Measurements from ENCODE around the gene INHA. TPM values are rescaled to one million over a fixed set of nuclear protein-coding genes. Genes with fewer than 3 reads are reported as not detected.

The INHA gene
- total and polyA plus RNA-seq, 2 experiments from 2014 or later: 3.3 to 8.1 TPM

- peak overlapping the region; percentile 22 for H2AFZ ChIP-seq
- peak overlapping the region; percentile 88 for H3K27ac ChIP-seq
- H3K27me3 ChIP-seq: no peaks in the 10 kb centered on the region
Observed at GRCh38 chr2:219570194-219570923, 1.8 kb upstream of the INHA start.

GRCh38 chr2:219570924-219571310 lies 1.2 kb upstream of the INHA start:
- Histone ChIP-seq H2AFZ (peak overlapping the region; percentile 22), H3K4me3 (peak overlapping the region; percentile 79), H4K20me1 (ENCODE audit: insufficient read depth, poor library complexity, severe bottlenecking) (peaks cover 10% of the 10 kb centered on the region), H3K4me2 (peak overlapping the region; percentile 75), H3K36me3 (replicated peaks; ENCODE audit: insufficient read depth, low read depth) (no peaks in the 10 kb centered on the region), H3K79me2 (peaks cover 15% of the 10 kb centered on the region), H3K9me3 (ENCODE audit: low read depth) (no peaks in the 10 kb centered on the region), H3K27me3 (no peaks in the 10 kb centered on the region), H3K27ac (peak overlapping the region; percentile 88), H3K9me2 (replicated peaks; ENCODE audit: insufficient read depth) (no peaks in the 10 kb centered on the region), H3K4me1 (ENCODE audit: insufficient read depth) (peaks cover 17% of the 10 kb centered on the region)
- WGBS (ENCODE audit: low lambda C conversion rate, missing lambda C conversion rate): under 1% methylated on average over 37 of the region's 55 CpGs
- peak; percentile 66 for DNase-seq (ENCODE audit: low spot score)
- TF ChIP-seq CTCF (IDR thresholded peaks at IDR 0.05; ENCODE audit: poor library complexity) (no peak), EZH2 (IDR thresholded peaks at IDR 0.05; ENCODE audit: borderline replicate concordance) (no peak), EZH2phosphoT487 (IDR thresholded peaks at IDR 0.05; ENCODE audit: low read depth, severe bottlenecking, unreplicated experiment) (no peak)

More at GRCh38 chr2:219570194-219570923, 1.8 kb upstream of the INHA start:
- H3K9me3 ChIP-seq (ENCODE audit: low read depth): no peaks in the 10 kb centered on the region
- H3K4me1 ChIP-seq (ENCODE audit: insufficient read depth): peaks cover 17% of the 10 kb centered on the region
- peak; percentile 69 for DNase-seq (ENCODE audit: low spot score)
- peaks cover 15% of the 10 kb centered on the region for H3K79me2 ChIP-seq
- no peaks in the 10 kb centered on the region for H3K9me2 ChIP-seq (replicated peaks; ENCODE audit: insufficient read depth)
- peak overlapping the region; percentile 75 for H3K4me2 ChIP-seq
- no peak for TF ChIP-seq EZH2phosphoT487 (IDR thresholded peaks at IDR 0.05; ENCODE audit: low read depth, severe bottlenecking, unreplicated experiment)
- no peak for TF ChIP-seq EZH2 (IDR thresholded peaks at IDR 0.05; ENCODE audit: borderline replicate concordance)
- TF ChIP-seq CTCF (IDR thresholded peaks at IDR 0.05; ENCODE audit: poor library complexity): no peak
- 12% methylated on average over 73 of the region's 95 CpGs for WGBS (ENCODE audit: low lambda C conversion rate, missing lambda C conversion rate)
- peaks cover 10% of the 10 kb centered on the region for H4K20me1 ChIP-seq (ENCODE audit: insufficient read depth, poor library complexity, severe bottlenecking)
- H3K4me3 ChIP-seq: peak overlapping the region; percentile 79
- H3K36me3 ChIP-seq (replicated peaks; ENCODE audit: insufficient read depth, low read depth): no peaks in the 10 kb centered on the region

- H3K79me2 ChIP-seq: peaks cover 15% of the 10 kb centered on the region
- H3K9me3 ChIP-seq (ENCODE audit: low read depth): no peaks in the 10 kb centered on the region
- H3K4me2 ChIP-seq: peak within 1 kb of the TSS; percentile 75
- H3K27me3 ChIP-seq: no peaks in the 10 kb centered on the region
- DNase-seq (ENCODE audit: low spot score): peak; percentile 89
- peak within 1 kb of the TSS; percentile 88 for H3K27ac ChIP-seq
- peak within 1 kb of the TSS; percentile 22 for H2AFZ ChIP-seq
- H3K4me1 ChIP-seq (ENCODE audit: insufficient read depth): peaks cover 17% of the 10 kb centered on the region
- TF ChIP-seq CTCF (IDR thresholded peaks at IDR 0.05; ENCODE audit: poor library complexity) (no peak), EZH2phosphoT487 (IDR thresholded peaks at IDR 0.05; ENCODE audit: low read depth, severe bottlenecking, unreplicated experiment) (no peak), EZH2 (IDR thresholded peaks at IDR 0.05; ENCODE audit: borderline replicate concordance) (no peak)
- H3K9me2 ChIP-seq (replicated peaks; ENCODE audit: insufficient read depth): no peaks in the 10 kb centered on the region
- peaks cover 10% of the 10 kb centered on the region for H4K20me1 ChIP-seq (ENCODE audit: insufficient read depth, poor library complexity, severe bottlenecking)
- no peaks in the 10 kb centered on the region for H3K36me3 ChIP-seq (replicated peaks; ENCODE audit: insufficient read depth, low read depth)
- peak within 1 kb of the TSS; percentile 79 for H3K4me3 ChIP-seq
- WGBS (ENCODE audit: low lambda C conversion rate, missing lambda C conversion rate): 4% methylated on average over 12 of the region's 42 CpGs
Observed at GRCh38 chr2:219571311-219572236, 536 bp upstream of the INHA start, which contains the start of gene OBSL1. OBSL1 (minus strand) TSS chr2:219571539; CDS start chr2:219571232, 307 bp downstream.
